Stimulated activated CD4-positive, alpha-beta T cell treated with anti-CD3 and anti-CD28 coated beads, Interleukin-1b, Interleukin-23, amount 100 ng/mL, for 4 hours (primary cell): ENCODE results near the gene EHD4.
A peak's percentile ranks its signal among the peaks of the same experiment; 100 is the strongest.

Experiments used
- DNase-seq, 2 donors: peaks; one replicate each; pipeline ENCODE4 v3.0.0-alpha.2; 2020; ENCODE audit warnings: low read depth in 2 of 2

Gene EHD4

DNA sequence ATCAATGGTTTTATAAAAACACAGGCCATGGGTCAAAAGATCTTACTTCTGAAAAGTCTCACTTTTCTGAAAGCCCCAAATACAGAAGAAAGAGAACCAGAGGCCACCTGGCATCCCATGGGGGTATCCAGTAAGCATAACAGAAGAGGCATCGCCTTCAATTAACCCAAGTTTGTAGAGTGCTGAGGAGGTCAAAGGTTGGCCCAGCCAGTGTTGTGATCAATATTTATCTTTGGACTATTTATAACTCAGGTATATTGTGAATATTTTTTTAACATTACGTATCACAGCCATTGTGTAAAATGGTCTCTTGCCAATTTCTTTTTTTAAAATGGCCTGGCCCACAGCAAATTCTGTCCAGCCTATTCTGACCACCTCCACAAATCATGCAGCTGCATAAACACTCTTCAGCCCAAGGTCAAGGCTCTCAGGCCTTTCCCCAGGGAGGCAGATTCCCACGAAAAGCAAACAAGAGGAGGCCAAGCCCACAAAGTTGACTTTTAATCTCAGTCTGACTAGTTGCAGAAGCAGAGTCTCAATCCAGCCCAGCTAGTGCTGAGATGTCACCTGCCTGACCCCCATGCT is 52.3 kb downstream of the EHD4 start:
- no peak for DNase-seq

DNA sequence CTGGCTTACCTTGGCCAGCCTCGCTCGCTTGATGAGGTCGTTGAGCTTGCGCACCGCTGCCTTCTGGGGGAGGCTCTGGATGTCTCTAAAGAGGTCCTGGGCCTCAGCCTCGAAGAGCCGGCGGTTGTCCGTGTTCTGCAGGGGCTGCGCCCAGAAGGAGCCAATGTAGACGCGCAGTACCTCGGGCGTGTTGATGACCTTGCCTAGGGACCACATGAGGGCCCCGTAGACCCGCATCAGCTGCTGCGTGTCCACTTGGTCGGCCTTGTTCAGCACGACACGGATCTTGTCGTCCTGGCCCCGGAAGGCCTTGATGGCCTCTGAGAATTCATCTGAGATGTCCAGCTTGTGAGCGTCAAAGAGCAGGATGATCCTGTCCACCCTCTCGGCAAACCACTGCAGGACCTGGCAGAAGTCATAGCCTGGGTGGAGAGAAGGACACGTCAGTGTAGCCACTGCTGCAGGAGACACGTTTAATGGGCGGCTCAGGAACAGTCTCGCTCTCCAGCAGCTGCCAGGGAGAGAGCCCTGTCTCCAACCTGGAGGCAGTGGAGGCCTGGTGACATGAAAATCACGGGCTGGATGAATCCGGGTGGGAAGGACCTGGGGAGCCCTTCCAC is 53.0 kb downstream of the EHD4 start:
- no peak for DNase-seq

DNA sequence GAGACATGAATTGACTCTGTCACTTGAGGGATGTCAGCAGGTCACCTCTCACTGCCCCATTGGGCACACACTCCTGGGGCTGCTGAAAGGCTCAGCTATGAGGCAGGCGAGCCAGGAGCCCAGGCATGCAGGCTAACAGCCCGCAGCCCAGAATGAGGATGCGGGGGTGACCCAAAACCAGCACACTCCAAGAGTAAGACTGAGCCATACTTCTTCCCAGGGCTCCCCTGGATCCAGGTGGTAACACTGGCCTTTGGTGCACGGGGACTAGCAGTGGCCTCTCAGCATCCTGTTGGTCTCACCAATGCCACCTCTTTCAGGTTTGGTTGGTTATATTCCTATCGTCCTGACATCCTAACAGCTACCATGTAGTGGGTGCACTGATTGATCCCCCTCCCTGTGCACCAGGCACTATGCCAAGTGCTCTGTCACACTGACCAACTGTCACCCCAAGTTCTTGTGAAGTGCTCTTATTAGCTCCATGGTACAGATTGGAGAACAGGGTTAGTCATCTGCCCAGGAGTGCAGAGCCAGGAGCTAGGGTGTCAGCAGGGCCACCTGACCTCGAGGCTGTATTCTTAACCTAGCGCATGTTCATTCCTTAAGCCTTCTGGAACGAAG is 53.7 kb downstream of the EHD4 start:
- no peak for DNase-seq

DNA sequence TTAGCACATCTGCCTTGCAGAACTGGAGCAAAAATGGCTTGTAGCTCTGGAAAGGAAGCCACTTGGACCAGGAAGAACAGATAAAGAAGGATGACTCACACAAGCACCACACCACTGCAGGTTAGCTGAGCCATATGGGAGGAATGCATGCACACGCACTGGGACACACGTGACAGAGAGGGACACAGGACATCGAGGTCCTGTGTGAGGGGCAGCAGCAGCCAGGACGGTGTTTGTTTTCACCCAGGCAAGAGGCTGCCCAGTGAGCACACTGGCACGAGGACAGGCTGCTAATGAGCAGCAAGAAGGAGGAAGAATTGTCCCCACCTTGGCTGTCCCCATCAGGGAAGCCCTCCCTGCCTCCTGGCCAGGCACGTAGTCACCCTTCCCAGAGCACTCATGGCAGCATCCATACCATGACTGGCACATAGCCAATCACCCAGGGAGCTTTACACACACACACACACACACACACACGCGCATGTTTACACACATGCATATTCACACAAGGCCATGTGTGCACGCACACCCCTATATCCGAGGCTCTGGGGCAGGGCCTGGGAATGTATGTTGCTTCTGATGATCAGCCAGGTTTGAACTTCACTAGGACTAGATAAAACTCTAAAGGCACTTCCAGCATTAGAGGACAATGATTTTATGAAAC is 54.5 kb downstream of the EHD4 start:
- no peak for DNase-seq

DNA sequence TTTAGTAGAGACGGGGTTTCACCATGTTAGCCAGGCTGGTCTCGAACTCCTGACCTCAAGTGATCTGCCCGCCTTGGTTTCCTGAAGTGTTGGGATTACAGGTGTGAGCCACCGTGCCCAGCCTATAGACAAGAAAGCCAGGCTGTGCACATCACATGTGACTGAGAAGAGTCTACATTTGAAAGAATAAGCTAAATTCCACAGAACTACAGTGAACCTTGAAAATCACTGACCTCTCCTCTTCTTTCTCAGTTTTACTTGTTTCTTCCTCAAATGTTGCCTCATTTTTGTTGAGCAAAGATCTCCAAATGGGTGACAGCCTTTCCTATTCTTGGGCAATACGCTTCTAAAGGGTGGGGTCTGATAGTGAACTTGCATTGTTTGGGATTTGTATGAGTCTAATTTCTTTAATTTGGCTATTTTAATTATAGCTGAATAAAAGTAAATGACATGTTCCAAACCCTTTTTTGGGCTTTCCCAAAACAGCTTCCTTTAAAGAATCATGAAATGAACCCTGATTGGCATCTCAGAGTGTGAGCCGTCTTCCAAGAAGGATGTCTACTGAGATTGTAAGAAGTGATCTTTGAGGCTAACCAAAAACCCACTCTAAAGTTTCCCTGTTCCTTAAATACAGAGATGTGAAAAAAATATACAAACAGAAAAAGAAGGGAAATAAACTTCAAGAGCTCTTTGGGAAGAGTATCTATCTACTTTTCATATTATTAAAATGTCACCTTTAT is 56.9 kb downstream of the EHD4 start:
- DNase-seq = no peak

DNA sequence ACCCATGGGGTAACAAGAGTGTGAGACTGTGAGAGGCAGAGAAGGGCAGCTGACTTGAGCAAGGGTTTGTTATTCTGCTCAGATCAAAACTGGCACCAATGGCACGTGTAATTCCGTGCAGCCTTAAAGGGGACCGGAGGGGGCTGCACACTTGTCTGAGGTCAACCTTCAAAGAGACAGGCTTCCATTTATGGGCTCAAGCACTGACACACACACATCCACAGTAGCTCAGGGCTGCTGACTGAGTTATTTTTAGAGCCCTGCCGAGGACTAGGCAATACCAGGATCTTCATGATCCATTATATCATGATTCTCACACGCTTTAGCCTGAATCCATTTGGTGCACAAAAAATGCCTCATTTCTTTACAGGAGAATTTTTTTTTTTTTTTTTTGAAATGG is 57.9 kb downstream of the EHD4 start:
- no peak for DNase-seq

DNA sequence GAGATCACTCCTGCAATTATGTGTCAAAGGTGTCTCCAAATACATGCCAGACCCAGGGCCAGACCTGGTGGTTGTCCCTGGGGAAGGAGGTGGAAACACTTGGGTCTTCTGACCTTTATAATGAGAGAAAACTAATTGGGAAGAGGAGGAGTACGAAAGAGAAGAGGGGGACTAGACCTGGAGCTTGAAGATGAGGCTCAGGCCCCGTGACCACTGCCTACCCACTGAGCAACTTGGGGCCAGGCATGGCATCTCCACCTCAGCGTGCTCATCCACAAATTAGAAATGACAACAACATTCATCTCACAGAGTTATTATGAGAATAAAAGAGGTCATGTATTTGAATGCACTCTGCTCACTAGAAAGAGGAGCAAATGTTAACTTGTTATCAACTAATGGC is 59.1 kb downstream of the EHD4 start:
- no peak for DNase-seq

DNA sequence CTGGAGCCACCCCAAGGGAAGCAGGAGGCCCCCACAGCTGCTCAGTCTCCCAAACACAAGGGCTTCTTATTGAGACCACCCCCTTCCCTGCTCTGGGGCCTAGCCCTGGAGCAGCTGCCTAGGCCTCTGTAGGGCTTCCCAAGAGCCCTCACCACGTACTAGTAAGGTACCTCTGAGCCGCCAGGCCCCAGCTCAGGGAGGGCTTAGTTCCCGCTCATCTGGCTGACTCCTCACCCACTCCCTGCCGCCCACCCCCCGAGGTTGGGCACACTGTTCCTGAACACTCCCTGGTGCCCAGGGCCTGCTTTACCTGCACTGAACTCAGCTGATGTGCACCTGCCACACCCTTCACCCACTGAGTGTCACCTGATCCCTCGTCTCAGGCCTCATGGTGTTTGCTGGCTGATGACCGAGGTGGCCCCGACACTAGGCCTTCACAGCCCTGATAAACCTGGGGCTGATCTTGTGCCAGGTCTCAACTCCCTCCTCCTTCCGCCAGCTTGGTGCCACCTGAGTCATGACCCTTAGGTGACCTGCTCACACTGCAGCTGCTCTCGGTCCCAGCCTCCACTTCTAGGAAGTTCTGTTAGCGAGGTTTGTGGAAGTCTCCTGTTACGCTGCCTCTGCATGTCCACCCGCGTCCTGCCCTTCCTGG is 60.5 kb downstream of the EHD4 start:
- no peak for DNase-seq

DNA sequence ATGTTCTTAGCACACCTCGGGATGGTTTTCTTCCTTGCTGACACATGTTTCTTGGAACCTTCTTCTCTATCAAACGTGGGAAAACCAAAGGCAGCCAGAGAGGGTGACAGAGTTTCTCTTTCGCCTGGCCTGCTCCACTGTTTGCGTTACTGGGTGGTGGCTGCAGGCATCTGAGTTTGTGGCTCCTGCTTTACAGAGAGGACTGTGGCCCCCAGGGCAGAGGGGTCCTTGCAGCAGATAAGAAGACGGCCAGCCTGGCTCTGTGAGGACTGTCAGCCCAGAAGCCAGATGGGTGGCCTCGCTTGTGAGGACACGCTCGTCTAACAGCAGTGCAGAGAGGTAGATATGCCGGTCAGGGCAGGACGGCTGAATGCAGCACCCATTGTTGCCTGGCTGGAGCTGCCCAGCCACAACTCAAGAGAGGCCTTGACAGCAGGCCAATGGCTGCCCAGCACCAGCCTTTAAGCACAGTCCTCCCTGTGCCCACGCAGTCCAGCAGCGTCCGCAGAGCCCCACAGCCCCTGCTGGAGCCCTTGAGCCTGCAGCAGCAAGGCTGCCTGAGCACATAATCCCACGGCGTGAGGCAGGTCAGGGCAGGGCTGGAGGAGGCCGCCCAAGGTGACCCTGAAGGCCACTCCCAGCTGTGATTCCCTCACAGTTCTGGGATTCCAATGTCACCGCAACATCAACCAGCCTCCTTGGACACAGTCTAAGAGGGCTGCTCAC is 63.5 kb downstream of the EHD4 start:
- no peak for DNase-seq

DNA sequence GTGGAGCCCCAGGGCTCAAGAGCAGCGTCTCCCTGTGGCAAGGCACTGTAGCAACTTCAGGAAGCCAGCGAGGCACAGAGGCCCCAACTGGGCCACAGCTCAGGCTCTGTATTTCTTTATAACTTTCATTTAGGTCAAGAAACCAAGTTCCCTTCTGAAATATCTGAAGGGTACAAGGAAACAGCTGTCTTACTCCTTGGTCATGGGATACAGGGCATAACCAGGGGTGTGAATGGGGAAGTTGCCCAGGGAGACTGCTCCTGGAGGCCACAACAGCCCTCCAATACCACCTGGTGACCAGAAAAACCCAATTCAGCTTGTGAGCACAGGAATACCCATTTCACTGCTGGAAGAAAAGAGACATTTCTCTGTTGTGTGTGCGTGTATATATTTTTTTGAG is 65.2 kb downstream of the EHD4 start:
- DNase-seq = no peak

DNA sequence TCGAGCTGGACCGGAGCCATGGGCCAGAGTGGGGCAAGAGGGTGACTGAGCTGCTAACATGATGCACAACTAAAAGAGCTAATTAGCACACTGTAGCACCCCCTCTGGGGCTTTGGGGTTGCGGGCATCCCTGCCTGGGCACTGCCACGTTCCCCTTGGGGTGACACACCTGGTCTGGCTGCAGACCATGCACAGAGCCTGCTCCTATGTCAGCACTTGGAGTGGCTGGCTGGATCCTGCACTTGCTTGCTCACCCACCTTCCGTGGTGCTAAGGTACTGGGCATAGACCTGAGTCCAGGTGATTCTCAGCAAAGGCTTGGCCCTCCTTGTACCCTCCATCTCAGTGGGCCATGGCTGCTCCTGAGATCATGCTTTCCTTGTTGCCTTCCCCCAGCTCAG is 65.7 kb downstream of the EHD4 start:
- DNase-seq = no peak

DNA sequence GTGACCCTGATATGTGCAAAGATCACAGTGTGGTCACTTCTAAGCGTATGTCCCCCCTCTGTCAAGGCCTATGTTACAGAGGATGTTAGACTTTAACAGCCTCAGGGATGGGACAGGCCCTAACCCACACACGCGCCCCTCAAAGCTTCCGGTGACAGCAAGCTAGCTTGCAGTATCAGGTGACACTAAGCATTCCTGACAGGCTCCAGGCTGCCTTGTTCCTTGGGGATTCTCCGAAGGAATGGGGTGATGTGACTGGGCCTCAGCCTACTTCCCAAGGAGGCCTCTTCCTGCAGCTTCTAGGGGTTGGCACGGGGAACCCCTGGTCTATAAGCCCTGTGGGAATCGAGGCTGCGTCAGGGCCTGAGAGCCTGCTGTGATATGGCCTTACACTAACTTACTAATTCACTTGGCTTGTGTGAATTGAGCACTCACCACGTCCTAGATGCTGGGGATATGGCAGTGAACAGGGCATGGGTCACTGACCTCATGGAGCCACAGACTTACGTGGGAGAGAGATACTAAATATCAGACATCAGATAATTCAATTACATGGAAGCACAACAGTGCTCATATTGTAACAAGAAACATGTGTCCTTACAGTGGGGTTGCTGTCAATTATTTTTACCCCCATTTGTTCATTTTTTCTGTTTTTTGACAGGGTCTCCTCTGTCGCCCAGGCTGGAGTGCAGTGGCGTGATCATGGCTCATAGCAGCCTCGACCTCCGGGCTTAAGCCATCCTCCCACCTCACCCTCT is 67.1 kb downstream of the EHD4 start:
- no peak for DNase-seq

DNA sequence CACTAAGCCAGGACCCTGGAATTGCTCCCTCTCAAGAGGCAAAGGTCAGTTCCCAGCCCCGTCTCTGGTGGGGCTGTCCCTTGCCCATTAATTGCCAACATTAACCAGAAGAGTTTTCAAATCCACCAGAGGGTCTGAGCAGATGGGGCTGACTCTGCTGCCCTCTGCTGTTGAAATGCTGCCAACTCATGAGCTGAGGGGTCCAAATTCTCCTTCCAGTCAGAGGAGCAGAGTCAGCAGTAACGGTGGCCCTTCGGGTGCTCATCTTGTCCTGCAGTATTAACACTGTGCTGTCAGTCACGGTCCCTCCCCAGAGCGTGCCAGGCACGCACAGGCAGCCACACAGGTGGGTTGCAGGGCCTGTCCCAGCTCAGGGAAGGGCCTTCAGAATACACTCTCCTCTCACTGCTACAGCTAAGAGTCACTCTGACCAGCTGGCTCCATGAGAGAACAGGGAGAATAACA is 67.8 kb downstream of the EHD4 start:
- DNase-seq = peak; percentile 46 to 69

DNA sequence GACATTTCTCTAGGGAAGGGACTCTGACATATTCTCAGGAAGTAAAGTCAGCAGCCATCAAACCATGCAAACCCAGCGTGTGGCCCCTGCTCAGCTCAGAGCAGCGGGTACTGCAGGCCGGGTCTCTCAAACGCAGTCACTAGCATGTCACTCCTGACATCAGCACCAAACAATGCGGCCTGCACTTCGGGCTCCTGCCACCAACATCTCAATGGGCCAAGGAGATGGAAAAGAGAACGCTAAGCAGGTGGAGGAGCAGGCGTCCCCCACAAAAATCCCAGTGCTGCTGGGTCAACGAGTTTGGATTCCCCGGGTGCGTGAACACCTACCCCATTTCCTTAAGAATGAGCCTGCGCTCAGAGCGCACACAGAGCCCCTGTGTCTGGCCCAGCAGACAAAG is 68.6 kb downstream of the EHD4 start:
- DNase-seq = no peak

DNA sequence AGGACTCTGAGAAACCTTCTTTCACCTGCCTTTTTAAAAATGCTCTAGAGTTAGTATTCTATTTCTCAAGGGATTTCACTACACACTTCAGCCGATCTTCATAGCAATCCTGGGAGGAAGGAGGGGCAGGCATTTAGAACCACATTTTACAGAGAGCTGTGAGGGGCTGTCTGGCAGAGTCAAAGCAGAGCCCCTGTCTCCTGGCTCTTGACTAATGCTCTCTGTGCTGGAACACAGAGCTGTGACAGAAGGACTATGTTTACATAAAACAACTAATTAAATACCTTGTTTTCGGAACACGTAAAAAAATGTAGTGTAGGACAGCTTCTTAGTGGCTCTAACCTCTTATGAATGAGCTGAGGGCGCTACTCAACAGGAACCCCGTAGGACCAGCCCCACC is 70.9 kb downstream of the EHD4 start:
- no peak for DNase-seq

DNA sequence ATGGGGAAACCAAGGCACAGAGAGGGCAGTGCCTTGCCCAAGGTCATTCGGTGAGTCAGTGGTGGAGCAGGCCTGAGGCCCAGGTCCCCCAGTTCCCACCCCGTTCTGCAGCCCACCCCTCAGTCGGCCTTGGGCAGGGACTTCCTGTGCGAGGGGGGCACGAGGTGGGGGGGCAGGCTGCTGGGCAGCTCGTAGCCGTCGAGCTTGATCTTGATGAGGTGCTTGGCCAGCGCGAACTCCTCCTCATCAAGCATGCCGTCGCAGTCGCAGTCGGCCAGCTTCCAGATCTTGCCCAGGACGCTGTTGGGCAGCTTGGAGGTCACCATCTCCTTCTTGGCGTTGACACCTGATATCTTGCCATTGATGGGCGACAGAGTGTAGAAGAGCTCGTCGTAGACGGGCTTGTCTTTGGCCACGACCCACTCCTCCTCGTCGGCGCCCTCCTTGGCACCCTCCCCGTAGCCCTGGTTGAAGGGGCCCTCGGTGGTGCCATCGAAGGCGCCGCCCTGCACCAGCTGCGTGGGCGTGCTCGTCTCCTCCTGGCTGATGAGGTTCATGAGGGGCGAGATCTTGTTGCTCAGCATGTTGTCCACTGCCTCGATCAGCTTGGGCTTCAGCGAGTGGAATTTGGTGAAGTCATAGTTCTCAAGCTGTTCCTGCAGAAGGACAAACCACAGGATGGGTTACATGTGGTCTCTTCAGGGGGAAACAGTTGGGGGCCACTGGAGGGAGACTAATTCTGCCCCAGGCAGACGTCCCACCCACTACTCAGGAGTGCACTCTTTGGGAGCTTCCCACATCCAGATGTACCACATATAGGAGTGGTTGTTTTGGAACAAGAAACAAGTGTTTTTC is 71.6 kb downstream of the EHD4 start:
- DNase-seq = no peak

DNA sequence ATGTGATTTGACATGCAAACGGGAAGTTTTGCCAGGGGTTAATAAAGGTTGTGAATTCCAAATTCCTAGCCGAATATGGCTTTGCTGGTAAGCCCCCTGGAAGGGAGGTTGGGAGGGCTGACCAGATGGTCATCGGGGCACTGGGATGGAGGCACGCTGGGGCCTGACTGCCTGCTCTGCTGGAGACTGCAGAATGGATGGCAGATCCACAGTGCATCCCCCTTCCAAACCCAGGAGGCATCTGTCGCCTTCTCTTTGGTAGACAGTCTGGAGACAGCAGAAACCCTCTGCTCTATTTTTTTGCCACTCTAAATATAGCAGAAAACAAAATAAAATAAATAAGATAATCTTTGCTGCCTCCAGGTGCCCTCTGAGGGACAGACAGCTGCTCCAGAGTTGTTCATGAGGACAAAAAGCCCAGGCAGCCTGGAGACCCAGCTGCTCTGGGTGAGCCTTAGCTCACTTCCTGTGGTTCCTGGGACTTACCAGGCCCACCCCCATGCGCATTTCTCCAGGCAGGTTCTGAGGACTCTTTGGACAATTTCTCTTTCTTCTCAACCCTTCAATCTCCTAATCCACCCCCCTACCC is 72.4 kb downstream of the EHD4 start:
- no peak for DNase-seq

DNA sequence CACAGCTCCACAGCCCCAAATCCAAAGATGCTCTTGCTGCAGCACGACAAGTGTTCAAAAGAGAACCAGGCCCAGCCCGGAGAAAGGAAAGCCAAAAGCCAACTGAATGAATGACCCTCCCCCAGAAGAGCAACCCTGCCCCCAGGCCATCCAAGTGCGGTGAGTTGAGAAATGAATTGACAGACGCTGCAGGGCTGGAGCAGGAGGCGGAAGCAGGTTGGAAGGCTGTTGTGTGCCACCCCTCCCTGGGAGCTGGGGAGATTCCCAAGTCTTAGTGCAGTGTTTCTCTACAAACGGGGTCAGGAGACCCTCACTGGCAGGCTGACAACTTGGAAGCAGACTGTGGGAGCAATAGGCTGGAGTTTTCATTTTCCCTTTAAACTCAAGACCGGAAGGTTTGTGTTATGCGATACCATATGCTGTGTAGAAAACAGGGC is 75.0 kb downstream of the EHD4 start:
- DNase-seq = no peak

DNA sequence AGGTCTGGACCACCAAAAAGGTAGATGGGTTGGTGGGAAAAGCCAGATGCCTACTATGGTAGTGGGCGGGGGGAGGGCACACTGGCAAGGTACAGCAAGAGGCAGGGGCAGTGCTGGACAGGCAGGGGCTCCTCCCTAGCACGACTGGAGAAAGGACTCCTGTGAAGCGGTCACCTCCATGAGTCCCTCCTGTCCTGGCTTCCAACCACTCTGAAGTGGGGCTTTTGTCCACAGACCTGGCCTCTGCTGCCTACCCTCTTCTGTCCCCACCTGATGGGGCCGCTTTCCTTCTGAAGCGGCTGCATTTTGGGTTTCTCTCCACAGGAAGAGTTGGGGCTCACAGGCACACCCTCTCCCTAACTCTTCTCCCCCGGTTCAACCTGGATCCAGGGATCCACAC is 75.8 kb downstream of the EHD4 start:
- DNase-seq = no peak
